Bronchial epithelial cell (primary cell): ENCODE measurements around the gene TUBB1. TPM values are rescaled to one million over a fixed set of nuclear protein-coding genes. Genes with fewer than 3 reads are reported as not detected.

Experiments
- DNase-seq: peaks from one replicate; pipeline ENCODE4 v3.0.0-alpha.2; 2010; ENCODE audit warnings: low read depth
- FAIRE-seq: peaks from 2 replicates; lab custom pipeline; 2011; peaks lifted over from hg19 to GRCh38; lab: Jason Lieb, UNC
- H3K27me3 ChIP-seq: 2 replicates; pipeline ENCODE4 v1.5.1; 2011; ENCODE audit warnings: low read length; ENCODE audit not compliant: control insufficient read depth, insufficient read depth
- H3K36me3 ChIP-seq: 2 replicates; pipeline ENCODE4 v1.5.1; 2011; ENCODE audit warnings: low read length; ENCODE audit not compliant: control insufficient read depth, insufficient read depth
- H3K4me3 ChIP-seq: 2 replicates; pipeline ENCODE4 v1.5.1; 2011; ENCODE audit warnings: mild to moderate bottlenecking, low read depth, low read length, control low read depth
- CTCF ChIP-seq: IDR thresholded peaks from 2 replicates; pipeline ENCODE4 v1.5.1; 2011; ENCODE audit warnings: mild to moderate bottlenecking, moderate library complexity, low read length, control low read depth, inconsistent platforms; ENCODE audit not compliant: insufficient read depth, severe bottlenecking
- total RNA-seq: library from RNA; depleted of rRNA; stranded (reverse); fragments of >200 nt; gene quantifications from 2 replicates; pipeline ENCODE4 v1.2.1, GENCODE V29; 2014

The TUBB1 gene
- total RNA-seq, 1 donor from 2014 or later, result not detected

- Histone ChIP-seq H3K4me3 (no peak overlapping the region), H3K36me3 (no peaks in the 10 kb centered on the region), H3K27me3 (no peaks in the 10 kb centered on the region)
- no peak for TF ChIP-seq CTCF
- FAIRE-seq (no peak), DNase-seq (no peak)
Observed at GRCh38 chr20:59017493-59018231, 1.6 kb upstream of the TUBB1 start.

- TF ChIP-seq CTCF, result no peak
- no peak overlapping the region for H3K4me3 ChIP-seq
- H3K36me3 ChIP-seq, result peaks cover 8% of the 10 kb centered on the region
- DNase-seq (no peak), FAIRE-seq (no peak)
- H3K27me3 ChIP-seq, result no peaks in the 10 kb centered on the region
Observed at GRCh38 chr20:59018817-59019216, 412 bp upstream of the TUBB1 start.

- FAIRE-seq (no peak), DNase-seq (peak; percentile 72)
- no peak for TF ChIP-seq CTCF
- Histone ChIP-seq H3K36me3 (peaks cover 15% of the 10 kb centered on the region), H3K27me3 (no peaks in the 10 kb centered on the region), H3K4me3 (no peak overlapping the region)
Observed at GRCh38 chr20:59020938-59021551, 1.8 kb downstream of the TUBB1 start.

- no peak for FAIRE-seq
- Histone ChIP-seq H3K27me3 (no peaks in the 10 kb centered on the region), H3K36me3 (peaks cover 18% of the 10 kb centered on the region), H3K4me3 (no peak overlapping the region)
- no peak for TF ChIP-seq CTCF
- DNase-seq, result no peak
Observed at GRCh38 chr20:59022754-59023153, 3.5 kb downstream of the TUBB1 start.

GRCh38 chr20:59023616-59024015 is 4.4 kb downstream of the TUBB1 start:
- FAIRE-seq (no peak), DNase-seq (no peak)
- TF ChIP-seq CTCF, result no peak
- no peaks in the 10 kb centered on the region for H3K27me3 ChIP-seq
- H3K4me3 ChIP-seq, result no peak overlapping the region
- peaks cover 19% of the 10 kb centered on the region for H3K36me3 ChIP-seq
